Glutamatergic neuron (in vitro differentiated cells): ENCODE data around the gene MBTD1. TPM values are rescaled to one million over a fixed set of nuclear protein-coding genes. Genes with fewer than 3 reads are reported as not detected.

ENCODE experiments used
- DNase-seq: peaks from one replicate; pipeline ENCODE4 v3.0.0; 2022
- H3K27ac Mint-ChIP-seq: one replicate; pipeline ENCODE4 v1.8.0; 2020; ENCODE audit warnings: mild to moderate bottlenecking, mixed read lengths, inconsistent platforms; ENCODE audit not compliant: unreplicated experiment
- H3K27me3 Mint-ChIP-seq: one replicate; pipeline ENCODE4 v1.8.0; 2020; ENCODE audit warnings: mild to moderate bottlenecking, moderate library complexity, mixed read lengths, inconsistent platforms; ENCODE audit not compliant: unreplicated experiment
- H3K36me3 Mint-ChIP-seq: one replicate; pipeline ENCODE4 v1.8.0; 2020; ENCODE audit warnings: mild to moderate bottlenecking, mixed read lengths, inconsistent platforms; ENCODE audit not compliant: unreplicated experiment
- H3K4me1 Mint-ChIP-seq: one replicate; pipeline ENCODE4 v1.8.0; 2020; ENCODE audit warnings: mild to moderate bottlenecking, low read depth, mixed read lengths, inconsistent platforms; ENCODE audit not compliant: unreplicated experiment
- H3K4me3 Mint-ChIP-seq: one replicate; pipeline ENCODE4 v1.8.0; 2020; ENCODE audit warnings: mild to moderate bottlenecking, mixed read lengths, inconsistent platforms; ENCODE audit not compliant: unreplicated experiment
- H3K9me3 Mint-ChIP-seq: one replicate; pipeline ENCODE4 v1.8.0; 2020; ENCODE audit warnings: mild to moderate bottlenecking, moderate library complexity, mixed read lengths, inconsistent platforms; ENCODE audit not compliant: unreplicated experiment
- CTCF ChIP-seq: fragments of 200-600 bp; sonication (generic); IDR thresholded peaks from one replicate; pipeline ENCODE4 v1.5.0; 2021; ENCODE audit not compliant: partially characterized antibody, unreplicated experiment
- total RNA-seq: library from RNA; stranded (reverse); fragmentation: NEBNext Ultra II Directional; extraction: Animal tissue kit (Norgen Biotek cat#: 25700); gene quantifications from one replicate; pipeline ENCODE4 v1.2.1, GENCODE V29; 2021; ENCODE audit not compliant: unreplicated experiment

Gene MBTD1
- total RNA-seq, 1 donor from 2014 or later: 32.3 TPM

- Mint-ChIP-seq H3K4me3 (peak overlapping the region; percentile 98), H3K36me3 (no peaks in the 10 kb centered on the region), H3K27me3 (peaks cover 10% of the 10 kb centered on the region), H3K9me3 (peaks cover 16% of the 10 kb centered on the region), H3K27ac (peak overlapping the region; percentile 99), H3K4me1 (peaks cover 16% of the 10 kb centered on the region)
- TF ChIP-seq CTCF: no peak
- peak; percentile 60 for DNase-seq
These were observed 94.8 kb downstream of the MBTD1 start for GRCh38 chr17:51164911-51165679.

GRCh38 chr17:51161541-51161940 lies 98.3 kb downstream of the MBTD1 start:
- Mint-ChIP-seq H3K36me3 (no peaks in the 10 kb centered on the region), H3K4me3 (no peak overlapping the region)

GRCh38 chr17:51159604-51160003 lies 100.2 kb downstream of the MBTD1 start:
- Mint-ChIP-seq H3K4me3 (no peak overlapping the region), H3K27ac (no peak overlapping the region), H3K27me3 (peaks cover 3% of the 10 kb centered on the region), H3K36me3 (no peaks in the 10 kb centered on the region), H3K4me1 (no peaks in the 10 kb centered on the region), H3K9me3 (no peaks in the 10 kb centered on the region)
- no peak for DNase-seq
- no peak for TF ChIP-seq CTCF

More at GRCh38 chr17:51161541-51161940, 98.3 kb downstream of the MBTD1 start:
- DNase-seq: no peak
- Mint-ChIP-seq H3K27ac (no peak overlapping the region), H3K9me3 (peaks cover 13% of the 10 kb centered on the region), H3K4me1 (peaks cover 14% of the 10 kb centered on the region), H3K27me3 (peaks cover 12% of the 10 kb centered on the region)
- TF ChIP-seq CTCF: no peak

GRCh38 chr17:51155416-51155815 lies 104.4 kb downstream of the MBTD1 start:
- no peak for DNase-seq
- no peak overlapping the region for H3K4me3 Mint-ChIP-seq
- no peaks in the 10 kb centered on the region for H3K36me3 Mint-ChIP-seq
- H3K9me3 Mint-ChIP-seq: no peaks in the 10 kb centered on the region
- peaks cover 3% of the 10 kb centered on the region for H3K27me3 Mint-ChIP-seq
- TF ChIP-seq CTCF: no peak
- H3K27ac Mint-ChIP-seq: peak overlapping the region; percentile 28
- H3K4me1 Mint-ChIP-seq: no peaks in the 10 kb centered on the region

GRCh38 chr17:51154176-51154575 lies 105.7 kb downstream of the MBTD1 start:
- Mint-ChIP-seq H3K36me3 (no peaks in the 10 kb centered on the region), H3K9me3 (peaks cover 1% of the 10 kb centered on the region), H3K27me3 (no peaks in the 10 kb centered on the region), H3K4me1 (no peaks in the 10 kb centered on the region), H3K4me3 (no peak overlapping the region), H3K27ac (no peak overlapping the region)
- DNase-seq: no peak
- no peak for TF ChIP-seq CTCF
